GM12878 (cell line): ENCODE data around the gene LRP1B. TPM values are rescaled to one million over a fixed set of nuclear protein-coding genes. Genes with fewer than 3 reads are reported as not detected.

Source experiments
- ATAC-seq: fragments of 200-7000 bp; cut with Tn5 transposase; 3 replicates; pipeline ENCODE4 v1.9.1; 2020; ENCODE audit warnings: mild to moderate bottlenecking, moderate library complexity
- BruUV-seq: library from RNA; stranded (reverse); fragments of 400-500 nt; replicated peaks from 2 replicates; lab custom pipeline; 2021; lab: Mats Ljungman, UMichigan
- CTCF ChIA-PET: fragments of 300-600 bp; sonication (Branson Sonifier 250); formaldehyde crosslinking; extraction: SDS; loops from one replicate; lab custom pipeline; 2021; ENCODE audit warnings: inconsistent platforms; lab: Yijun Ruan, JAX
- POLR2A ChIA-PET: fragments of 350-600 bp; formaldehyde crosslinking; extraction: SDS; loops from one replicate; lab custom pipeline; 2021; ENCODE audit warnings: inconsistent platforms; lab: Charles Lee
- RAD21 ChIA-PET: fragments of 300-600 bp; sonication (Branson Sonifier 250); formaldehyde crosslinking; loops from one replicate; lab custom pipeline; 2023; ENCODE audit warnings: antibody characterized with exemption; ENCODE audit not compliant: unreplicated experiment; lab: Charles Lee
- SMC1A ChIA-PET: fragments of 300-600 bp; sonication (Branson Sonifier 250); formaldehyde crosslinking; loops from one replicate; lab custom pipeline; 2023; ENCODE audit not compliant: unreplicated experiment, uncharacterized antibody; lab: Charles Lee
- DNase-seq: peaks from one replicate; pipeline ENCODE4 v3.0.0-alpha.2; 2011; ENCODE audit warnings: low read depth, low spot score
- FAIRE-seq: peaks from 3 replicates; lab custom pipeline; 2011; peaks lifted over from hg19 to GRCh38; lab: Jason Lieb, UNC
- H2AFZ ChIP-seq: 2 replicates; pipeline ENCODE4 v1.6.0; 2011; ENCODE audit warnings: low read depth, low read length, control low read depth; ENCODE audit not compliant: control insufficient read depth
- H3K27ac ChIP-seq: 2 replicates; pipeline ENCODE4 v1.5.1; 2011; ENCODE audit warnings: control low read depth; ENCODE audit not compliant: control insufficient read depth, insufficient read depth
- H3K27me3 ChIP-seq, 2 experiments: replicated peaks in 1 of 2; 2 replicates each; pipeline versions ENCODE4 v1.6.0 to v1.6.1; 2011; ENCODE audit warnings: low read length in 1 of 2; ENCODE audit not compliant: control insufficient read depth in 2 of 2, insufficient read depth in 2 of 2
- H3K36me3 ChIP-seq, 2 experiments: 2 replicates each; pipeline ENCODE4 v1.5.1; 2011; ENCODE audit warnings: low read length in 1 of 2; ENCODE audit not compliant: control insufficient read depth in 2 of 2, insufficient read depth in 2 of 2
- H3K4me1 ChIP-seq: 2 replicates; pipeline ENCODE4 v1.6.1; 2011; ENCODE audit warnings: mild to moderate bottlenecking, low read length, moderate library complexity, mixed read lengths; ENCODE audit not compliant: control insufficient read depth, insufficient read depth
- H3K4me2 ChIP-seq: 2 replicates; pipeline ENCODE4 v1.6.0; 2011; ENCODE audit warnings: control low read depth; ENCODE audit not compliant: control insufficient read depth, insufficient read depth
- H3K4me3 ChIP-seq: fragments of 200-600 bp; sonication (generic); 2 replicates; pipeline ENCODE4 v1.5.1; 2016
- H3K79me2 ChIP-seq: 2 replicates; pipeline ENCODE4 v1.6.0; 2011; ENCODE audit warnings: low read length; ENCODE audit not compliant: control insufficient read depth, insufficient read depth
- H3K9ac ChIP-seq: 2 replicates; pipeline ENCODE4 v1.8.0; 2011; ENCODE audit warnings: low read length, control low read depth, mixed read lengths; ENCODE audit not compliant: control insufficient read depth, insufficient read depth
- H3K9me3 ChIP-seq: replicated peaks from 3 replicates; pipeline ENCODE4 v1.5.1; 2011; ENCODE audit warnings: mild to moderate bottlenecking, low read length; ENCODE audit not compliant: control insufficient read depth, insufficient read depth
- H4K20me1 ChIP-seq: 2 replicates; pipeline ENCODE4 v1.6.0; 2011; ENCODE audit not compliant: control insufficient read depth, insufficient read depth
- E2F8 ChIP-seq: fragments of 450-650 bp; IDR thresholded peaks from 2 replicates; pipeline ENCODE4 v1.6.1; 2018; ENCODE audit warnings: mild to moderate bottlenecking, low read depth, moderate library complexity; ENCODE audit not compliant: partially characterized antibody
- IKZF2 ChIP-seq, 2 experiments: fragments of 450-650 bp; IDR thresholded peaks; 2 replicates each; pipeline ENCODE4 v1.6.1; 2017; ENCODE audit warnings: mild to moderate bottlenecking in 2 of 2, moderate library complexity in 2 of 2
- SMC3 ChIP-seq: IDR thresholded peaks from 2 replicates; pipeline ENCODE4 v1.6.1; 2011; ENCODE audit warnings: low read length, improper control_type of control experiment, borderline replicate concordance
- SRF ChIP-seq, 2 experiments: IDR thresholded peaks; 2 replicates each; pipeline ENCODE4 v1.6.1; 2011; ENCODE audit warnings: low read depth in 2 of 2, low read length in 2 of 2, mild to moderate bottlenecking in 1 of 2, moderate library complexity in 1 of 2
- WGBS: methylation state at CpG from one replicate; pipeline ENCODE4 v1.1.6; 2016; ENCODE audit warnings: low lambda C conversion rate; ENCODE audit not compliant: insufficient replicate concordance, insufficient coverage; ENCODE audit errors: missing lambda C conversion rate; 5-methylcytosine and 5-hydroxymethylcytosine counted together
- in situ Hi-C: fragments of 300-500 bp; cut with MboI; formaldehyde crosslinking; loops from 9 replicates; pipeline ENCODE4 v1.14.3; 2018; ENCODE audit warnings: mixed read lengths
- intact Hi-C: fragments of 100-400 bp; cut with micrococcal nuclease; formaldehyde crosslinking; loops from one replicate; pipeline ENCODE4 v1.14.2; 2022; ENCODE audit not compliant: unreplicated experiment
- polyA plus RNA-seq, 11 experiments: library from polyadenylated mRNA; depleted of rRNA in 4 of 11; unstranded in 6 of 11; stranded (reverse) in 5 of 11; fragments of >200 nt; fragmentation: Nextera tagmentation in 4 of 11; fragmentation: Illumina TruSeq in 1 of 11; extraction: Ambion mirVana in 4 of 11; extraction: Trizol in 1 of 11; gene quantifications; 1 replicate in 1 of 11; 2 replicates in 10 of 11; pipeline versions ENCODE4 v1.2.1 to v1.2.3, GENCODE V29; 2011 to 2016; ENCODE audit warnings: inconsistent platforms in 2 of 11, missing spikeins in 2 of 11, low read depth in 1 of 11
- total RNA-seq, 4 experiments: library from RNA; depleted of rRNA in 3 of 4; stranded (reverse); fragments of >200 nt in 3 of 4; fragmentation: Illumina TruSeq in 1 of 4; extraction: Trizol in 1 of 4; gene quantifications; 2 replicates each; pipeline versions ENCODE4 v1.2.1 to v1.2.3, GENCODE V29; 2013 to 2021

The LRP1B gene
- total and polyA plus RNA-seq, 10 of the 15 experiments (the other 5 are each of a cell fraction or from before 2014, with no cell fraction given): under 0.01 to 0.06 (median 0.03) TPM; not detected in 5

DNA sequence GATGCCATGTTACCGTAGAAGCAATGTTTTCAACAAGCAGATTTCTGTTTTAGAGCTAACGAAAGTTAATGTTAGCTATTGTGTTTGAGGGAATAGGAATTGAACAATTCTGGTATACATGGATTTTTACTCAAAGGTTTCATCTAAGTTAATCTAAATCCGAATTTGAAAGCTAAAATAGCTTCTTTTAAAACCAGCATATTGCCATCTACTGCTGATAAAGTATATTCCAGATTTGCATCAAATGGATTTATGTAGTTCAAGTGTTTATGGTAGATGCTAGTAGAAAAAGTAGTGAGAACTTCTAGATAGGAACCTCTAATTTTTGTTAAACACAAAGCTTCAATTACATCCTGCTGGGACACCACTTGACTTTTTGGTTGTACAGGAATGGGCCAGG, 1781.1 kb downstream of the LRP1B start (continued):
- TF ChIP-seq E2F8: no peak
- no peak for TF ChIP-seq SRF (IDR thresholded peaks at IDR 0.05; ENCODE audit: low read depth in 2 of 2, low read length in 2 of 2)
- no peak for TF ChIP-seq SMC3

DNA sequence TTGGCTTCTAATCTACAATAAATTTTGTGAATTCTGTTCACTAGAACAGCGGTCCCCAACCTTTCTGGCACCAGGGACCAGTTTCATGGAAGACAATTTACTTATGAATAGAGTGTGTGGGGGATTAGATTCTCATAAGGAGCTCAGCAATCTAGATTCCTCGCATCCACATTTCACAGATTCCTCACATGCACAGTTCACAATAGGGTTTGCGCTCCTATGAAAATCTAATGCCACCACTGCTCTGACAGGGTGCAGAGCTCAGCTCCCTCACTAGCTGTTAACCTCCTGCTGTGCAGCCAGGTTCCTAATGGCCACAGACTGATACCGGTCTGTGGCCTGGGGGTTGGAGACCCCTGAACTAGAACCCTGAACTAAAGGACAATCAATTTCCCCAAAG, 1782.0 kb downstream of the LRP1B start:
- no peaks in the 10 kb centered on the region for H3K79me2 ChIP-seq
- H3K27me3 ChIP-seq: no peaks in the 10 kb centered on the region
- no peaks in the 10 kb centered on the region for H3K4me1 ChIP-seq
- intact Hi-C loops: no loop called here
- H3K9ac ChIP-seq: no peak overlapping the region
- DNase-seq (no peak), FAIRE-seq (no peak), ATAC-seq (no peak)
- ChIA-PET CTCF (interaction anchor here (1.5 kb wide), 1 partner anchor 14 kb away, joined by 3 read pairs; no protein-coding TSS in a partner anchor), SMC1A (no interaction called here), RAD21 (no interaction called here), POLR2A (no interaction called here)
- H3K27ac ChIP-seq: no peak overlapping the region
- H3K4me3 ChIP-seq: no peak overlapping the region
- in situ Hi-C loops: no loop called here
- no peak overlapping the region for H2AFZ ChIP-seq
- no peak overlapping the region for H3K4me2 ChIP-seq
- no peak for TF ChIP-seq IKZF2 (IDR thresholded peaks at IDR 0.05)
- no TSS peak for BruUV-seq
- H4K20me1 ChIP-seq: no peaks in the 10 kb centered on the region
- H3K36me3 ChIP-seq: no peaks in the 10 kb centered on the region
- H3K9me3 ChIP-seq: no peaks in the 10 kb centered on the region
- 46% methylated on average over 4 of the region's 4 CpGs for WGBS
